Retinal pigment epithelial cell (primary cell): ENCODE results near the gene SHC3.

Source experiments
- DNase-seq: peaks from one replicate; pipeline ENCODE4 v3.0.0-alpha.2; 2010; ENCODE audit warnings: low read depth
- H3K4me3 ChIP-seq: 2 replicates; pipeline ENCODE4 v1.5.1; 2011; ENCODE audit warnings: mild to moderate bottlenecking, low read length, control low read depth, moderate library complexity
- TF ChIP-seq, protein P1 (sequence below): conservative IDR thresholded peaks from 2 replicates; pipeline ENCODE4 v1.5.1; 2011; ENCODE audit warnings: low read depth, low read length, control low read depth, inconsistent platforms

The SHC3 gene

DNA sequence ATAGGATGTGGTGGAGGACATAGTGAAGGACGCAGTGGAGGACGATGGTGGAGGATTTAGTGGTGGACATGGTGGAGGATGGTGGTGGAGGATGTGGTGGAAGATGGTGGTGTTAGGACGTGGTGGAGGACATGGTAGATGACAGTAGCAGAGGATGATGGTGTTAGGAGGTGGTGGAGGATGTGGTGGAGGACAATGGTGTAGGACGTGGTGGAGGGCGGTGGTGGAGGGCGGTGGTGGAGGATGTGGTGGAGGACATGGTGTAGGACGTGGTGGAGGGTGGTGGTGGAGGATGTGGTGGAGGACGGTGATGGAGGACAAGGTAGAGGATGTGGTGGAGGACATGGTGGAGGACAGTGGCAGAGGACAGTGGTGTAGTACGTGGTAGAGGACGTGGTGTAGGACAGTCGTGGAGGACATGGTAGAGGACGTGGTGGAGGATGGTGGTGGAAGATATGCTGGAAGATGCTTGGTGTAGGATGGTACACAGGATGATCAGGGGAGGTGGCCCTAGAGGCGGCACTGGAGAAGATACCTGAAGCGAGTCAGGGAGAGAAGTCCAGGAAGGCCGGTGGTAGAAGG lies 118.6 kb downstream of the SHC3 start:
- H3K4me3 ChIP-seq = no peak overlapping the region
- TF ChIP-seq, protein P1, sequence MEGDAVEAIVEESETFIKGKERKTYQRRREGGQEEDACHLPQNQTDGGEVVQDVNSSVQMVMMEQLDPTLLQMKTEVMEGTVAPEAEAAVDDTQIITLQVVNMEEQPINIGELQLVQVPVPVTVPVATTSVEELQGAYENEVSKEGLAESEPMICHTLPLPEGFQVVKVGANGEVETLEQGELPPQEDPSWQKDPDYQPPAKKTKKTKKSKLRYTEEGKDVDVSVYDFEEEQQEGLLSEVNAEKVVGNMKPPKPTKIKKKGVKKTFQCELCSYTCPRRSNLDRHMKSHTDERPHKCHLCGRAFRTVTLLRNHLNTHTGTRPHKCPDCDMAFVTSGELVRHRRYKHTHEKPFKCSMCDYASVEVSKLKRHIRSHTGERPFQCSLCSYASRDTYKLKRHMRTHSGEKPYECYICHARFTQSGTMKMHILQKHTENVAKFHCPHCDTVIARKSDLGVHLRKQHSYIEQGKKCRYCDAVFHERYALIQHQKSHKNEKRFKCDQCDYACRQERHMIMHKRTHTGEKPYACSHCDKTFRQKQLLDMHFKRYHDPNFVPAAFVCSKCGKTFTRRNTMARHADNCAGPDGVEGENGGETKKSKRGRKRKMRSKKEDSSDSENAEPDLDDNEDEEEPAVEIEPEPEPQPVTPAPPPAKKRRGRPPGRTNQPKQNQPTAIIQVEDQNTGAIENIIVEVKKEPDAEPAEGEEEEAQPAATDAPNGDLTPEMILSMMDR = no peak
- no peak for DNase-seq

DNA sequence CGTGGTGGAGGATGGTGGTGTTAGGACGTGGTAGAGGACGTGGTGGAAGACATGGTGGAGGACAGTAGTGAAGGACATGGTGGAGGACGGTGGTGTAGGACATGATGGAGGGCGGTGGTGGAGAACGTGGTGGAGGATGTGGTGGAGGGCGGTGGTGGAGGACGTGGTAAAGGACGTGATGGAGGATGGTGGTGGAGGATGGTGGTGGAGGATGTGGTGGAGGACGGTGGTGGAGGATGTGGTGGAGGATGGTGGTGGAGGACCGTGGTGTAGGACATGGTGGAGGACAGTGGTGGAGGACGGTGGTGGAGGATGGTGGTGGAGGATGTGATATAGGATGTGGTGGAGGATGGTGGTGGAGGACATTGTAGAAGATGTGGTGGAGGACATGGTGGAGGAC lies 119.7 kb downstream of the SHC3 start:
- DNase-seq = no peak
- TF ChIP-seq, protein P1 = no peak
- H3K4me3 ChIP-seq = no peak overlapping the region

DNA sequence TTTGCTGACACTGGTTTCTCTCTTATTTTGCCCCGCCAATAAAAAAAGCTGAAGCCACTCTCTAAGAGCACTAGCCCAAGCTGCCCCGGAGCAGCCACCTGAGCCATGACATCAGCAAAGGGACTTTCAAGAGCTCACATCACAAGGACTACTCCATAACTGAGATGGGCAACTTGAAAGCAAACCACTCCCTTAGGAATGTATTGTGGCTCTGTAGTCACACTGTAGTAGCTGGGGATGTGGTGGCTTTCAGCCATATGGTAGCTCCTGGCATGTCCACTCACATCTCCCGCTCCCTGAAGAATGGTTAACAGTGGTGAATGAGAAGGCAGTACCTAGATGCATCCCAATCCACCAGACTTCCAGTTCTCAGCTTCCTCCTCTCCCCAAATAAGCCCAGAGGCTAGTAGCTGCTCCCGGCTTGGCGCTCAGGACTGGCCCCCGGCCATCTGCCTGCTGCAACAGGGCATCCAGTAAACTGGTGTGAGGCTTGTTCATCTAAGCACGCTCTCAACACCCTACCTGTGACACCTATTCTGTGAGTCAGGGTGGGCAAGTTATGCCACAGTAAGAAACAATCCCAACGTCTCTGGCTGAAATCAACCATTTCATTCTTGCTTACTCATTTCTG lies 123.6 kb downstream of the SHC3 start:
- DNase-seq = no peak
- TF ChIP-seq, protein P1 = no peak
- no peak overlapping the region for H3K4me3 ChIP-seq

DNA sequence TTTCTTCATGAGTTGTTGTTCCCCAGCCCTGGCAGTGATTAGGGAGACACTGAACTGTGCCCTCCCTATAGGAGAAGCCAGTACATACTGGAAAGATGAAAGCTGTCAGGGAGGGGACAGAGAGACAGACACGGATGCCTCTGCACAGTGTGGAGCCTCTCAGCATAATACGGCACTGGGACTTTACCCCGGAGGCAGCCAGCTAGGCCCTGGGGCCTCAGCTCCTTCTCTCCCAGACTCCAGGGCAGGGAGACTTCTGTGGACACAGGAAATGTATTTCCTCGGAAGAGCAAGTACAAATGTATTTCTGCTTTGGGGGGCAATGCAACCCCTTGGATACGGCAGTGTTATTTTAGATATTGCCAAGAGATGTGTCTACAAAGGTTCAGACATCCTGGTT lies 125.3 kb downstream of the SHC3 start:
- H3K4me3 ChIP-seq = no peak overlapping the region
- DNase-seq = no peak
- TF ChIP-seq, protein P1 = no peak

DNA sequence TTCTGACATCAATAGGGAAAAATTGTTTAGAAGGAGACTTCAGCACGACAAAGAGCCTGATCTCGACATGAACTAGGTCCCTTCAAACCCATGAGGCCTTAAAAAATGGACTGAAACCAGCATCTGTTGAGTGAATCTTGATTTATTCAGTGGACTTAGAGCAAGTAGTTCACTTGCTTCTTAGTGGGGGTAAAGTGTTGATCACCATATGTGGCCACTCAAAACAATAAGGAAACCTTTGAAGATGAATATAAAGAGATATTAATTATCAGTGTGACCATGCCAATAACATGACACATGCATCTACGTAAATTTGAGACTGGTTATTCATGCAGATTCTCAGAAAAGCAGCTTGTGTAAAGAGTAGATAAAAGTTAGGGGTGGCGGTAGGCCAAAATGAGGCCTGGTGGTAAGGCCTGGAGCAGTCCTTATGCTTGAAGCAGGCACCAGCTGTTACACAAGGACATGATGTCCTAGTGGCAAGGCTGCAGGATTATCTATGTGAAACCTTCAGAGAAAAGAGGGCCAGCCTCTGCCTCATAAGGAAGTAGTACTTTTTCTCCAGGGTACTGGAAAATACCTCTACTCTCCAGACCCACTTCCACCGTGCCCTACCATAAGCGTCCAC lies 126.0 kb downstream of the SHC3 start:
- DNase-seq = no peak
- no peak overlapping the region for H3K4me3 ChIP-seq
- TF ChIP-seq, protein P1 = no peak

DNA sequence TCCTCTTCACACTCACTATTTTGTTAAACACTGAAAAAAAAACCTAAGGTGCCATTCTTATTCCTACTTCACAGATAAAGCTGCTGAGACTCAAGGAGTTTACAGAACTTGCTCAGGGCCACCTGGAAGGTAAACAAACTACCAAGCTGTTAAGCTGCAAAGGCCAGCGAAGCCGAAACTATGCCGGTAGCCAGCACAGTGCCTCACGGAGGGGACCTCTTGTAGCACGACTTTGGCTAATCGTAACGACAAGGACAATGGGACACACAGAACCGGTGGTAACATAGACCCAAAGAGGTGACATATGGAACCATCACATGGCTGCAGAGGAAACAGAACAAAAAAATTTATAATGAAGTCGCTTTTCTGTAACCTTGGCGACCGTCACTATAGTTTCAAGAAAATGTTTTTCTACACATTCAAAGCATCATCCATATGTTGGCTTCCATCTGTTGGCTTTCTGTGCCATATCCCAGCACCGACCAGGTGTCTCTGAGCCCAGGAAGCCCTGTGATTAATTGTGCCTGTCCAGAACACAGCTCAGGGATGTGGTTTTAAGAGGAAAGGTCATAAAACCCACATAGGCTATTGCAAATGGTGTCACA lies 127.1 kb downstream of the SHC3 start:
- TF ChIP-seq, protein P1 = no peak
- no peak for DNase-seq
- no peak overlapping the region for H3K4me3 ChIP-seq
